ENCODE measurements around the gene ZFC3H1.

The ZFC3H1 gene

DNA sequence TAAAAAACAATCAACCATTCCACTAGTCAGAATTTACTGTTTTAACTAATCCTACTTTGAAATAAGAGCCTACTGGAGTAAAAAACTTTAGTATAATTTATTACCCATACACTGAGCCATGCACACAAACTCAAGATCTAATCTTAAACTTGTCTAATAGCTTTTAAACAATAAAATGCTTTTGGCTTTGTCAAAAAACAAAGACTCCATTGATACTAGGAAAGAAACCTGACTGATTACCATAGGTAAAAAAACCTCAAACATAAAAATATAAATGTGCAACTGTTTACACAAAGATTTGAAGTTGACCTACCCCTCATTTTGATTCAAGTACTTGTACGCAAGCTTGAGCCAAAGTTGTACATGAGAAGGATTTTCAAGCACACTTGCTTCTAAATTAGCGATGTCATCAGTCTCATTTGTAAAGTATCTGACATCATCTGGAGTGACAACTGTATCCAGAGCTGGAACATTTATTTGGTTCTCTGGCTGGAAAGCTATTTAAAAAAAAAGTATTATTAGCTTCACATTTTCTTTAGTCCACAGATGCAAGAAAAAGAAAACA lies 36.1 kb downstream of the ZFC3H1 start:
- DNase-seq: no peak

DNA sequence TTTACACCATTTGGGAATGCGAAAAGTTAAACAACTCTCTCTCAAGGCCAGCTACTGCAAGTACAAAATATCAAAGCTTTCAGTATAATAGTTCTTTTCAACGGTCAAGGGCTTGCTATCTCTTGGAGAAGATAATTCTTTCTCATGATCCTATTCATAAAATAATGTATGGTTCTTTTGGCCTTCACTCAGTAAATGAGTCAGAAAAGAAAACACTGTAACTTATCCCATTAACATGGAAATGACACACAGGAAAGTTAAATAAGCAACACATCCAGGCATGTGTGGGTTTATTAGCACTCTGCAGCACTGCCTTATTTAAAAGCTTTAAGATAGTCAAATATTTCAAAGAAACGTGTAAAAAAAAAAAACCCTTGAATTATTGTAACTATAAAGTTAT lies 36.9 kb downstream of the ZFC3H1 start:
- DNase-seq: no peak

DNA sequence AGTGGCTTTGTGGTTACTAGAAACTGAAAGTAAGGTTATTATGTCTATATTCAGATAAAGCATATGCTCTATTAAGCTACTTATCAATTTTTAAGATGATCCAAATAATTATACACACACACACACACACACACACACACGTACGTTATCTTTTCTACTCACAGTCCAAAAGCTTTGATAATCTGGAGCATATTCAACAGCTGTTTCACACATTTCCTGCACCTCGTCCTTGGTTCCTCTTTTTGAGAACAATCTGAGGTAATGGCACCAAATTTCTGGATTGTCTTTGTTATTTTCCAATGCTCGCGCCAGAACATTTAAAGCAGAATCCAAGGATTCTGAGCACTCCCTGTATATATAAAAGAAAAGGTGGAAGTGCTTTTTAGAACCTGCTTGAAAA lies 37.5 kb downstream of the ZFC3H1 start:
- DNase-seq: no peak

DNA sequence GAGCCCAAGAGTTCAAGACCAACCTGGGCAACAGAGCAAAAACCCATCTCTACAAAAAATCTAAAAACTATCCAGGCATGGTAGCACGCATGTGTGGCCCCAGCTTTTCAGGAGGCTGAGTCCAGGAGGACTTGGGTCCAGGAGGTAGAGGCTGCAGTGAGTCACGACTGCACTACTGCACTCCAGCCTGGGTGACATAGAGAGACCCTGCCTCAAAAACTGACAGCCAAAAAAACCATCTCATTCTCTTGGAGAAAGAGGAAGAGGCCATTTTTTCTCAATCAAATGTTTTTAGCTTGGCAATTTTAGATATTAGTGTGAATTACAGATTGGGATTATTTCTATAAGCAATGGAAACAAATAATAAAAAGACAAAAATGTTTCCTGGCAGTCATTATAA lies 38.2 kb downstream of the ZFC3H1 start:
- no peak for DNase-seq

DNA sequence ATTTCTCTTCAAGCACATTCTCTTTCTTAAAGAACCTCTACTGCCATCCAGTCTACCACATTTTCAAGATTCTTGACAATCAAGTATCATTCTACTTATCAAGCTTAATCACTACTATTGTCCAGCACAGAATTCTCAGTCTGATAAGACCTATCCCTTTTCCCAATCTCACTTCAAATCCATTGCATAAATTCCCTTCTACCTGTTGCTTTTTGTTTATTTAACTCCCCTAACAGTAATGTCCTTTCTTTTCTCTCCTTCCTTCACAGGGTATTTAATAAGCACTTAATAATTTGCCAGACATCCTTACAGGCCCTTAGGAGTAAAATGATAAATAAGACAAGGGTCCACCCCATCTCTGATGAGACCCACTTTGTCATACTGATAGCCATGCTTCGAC lies 41.7 kb downstream of the ZFC3H1 start:
- no peak for DNase-seq

DNA sequence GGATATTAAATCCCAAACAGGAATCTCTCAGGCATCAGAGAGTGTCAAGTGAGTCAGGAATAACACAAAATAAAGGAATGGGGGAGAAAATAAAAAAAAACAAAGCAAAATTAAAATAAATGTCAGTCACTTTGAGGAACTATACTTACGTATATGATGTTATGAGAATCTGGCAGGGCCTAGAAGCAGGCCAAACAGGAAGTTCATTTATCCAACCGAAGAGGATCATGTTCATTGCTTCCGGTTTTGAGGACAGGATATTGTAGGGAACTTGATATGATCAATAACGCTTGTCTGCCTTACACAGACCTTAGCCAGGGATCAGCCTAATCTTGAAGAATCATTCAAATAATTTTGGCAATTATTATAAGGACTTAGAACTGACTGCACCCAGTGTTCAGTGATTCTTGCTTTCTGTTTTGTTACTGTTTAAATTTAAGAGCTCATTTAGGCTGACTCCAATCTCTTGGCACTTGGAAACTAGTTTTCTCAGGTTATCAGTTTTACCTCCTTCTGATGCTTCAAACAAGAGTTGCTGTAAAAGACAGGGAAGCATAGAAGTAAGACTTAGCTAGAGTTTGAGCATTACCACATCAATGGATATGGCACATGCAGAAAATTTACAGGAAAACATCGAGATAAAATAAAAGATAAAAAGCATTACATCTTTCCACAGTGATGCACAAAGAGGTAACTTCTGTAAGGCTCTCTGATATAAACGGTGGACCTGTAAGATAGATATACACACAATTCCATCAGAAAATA lies 53.4 kb downstream of the ZFC3H1 start:
- DNase-seq: no peak

DNA sequence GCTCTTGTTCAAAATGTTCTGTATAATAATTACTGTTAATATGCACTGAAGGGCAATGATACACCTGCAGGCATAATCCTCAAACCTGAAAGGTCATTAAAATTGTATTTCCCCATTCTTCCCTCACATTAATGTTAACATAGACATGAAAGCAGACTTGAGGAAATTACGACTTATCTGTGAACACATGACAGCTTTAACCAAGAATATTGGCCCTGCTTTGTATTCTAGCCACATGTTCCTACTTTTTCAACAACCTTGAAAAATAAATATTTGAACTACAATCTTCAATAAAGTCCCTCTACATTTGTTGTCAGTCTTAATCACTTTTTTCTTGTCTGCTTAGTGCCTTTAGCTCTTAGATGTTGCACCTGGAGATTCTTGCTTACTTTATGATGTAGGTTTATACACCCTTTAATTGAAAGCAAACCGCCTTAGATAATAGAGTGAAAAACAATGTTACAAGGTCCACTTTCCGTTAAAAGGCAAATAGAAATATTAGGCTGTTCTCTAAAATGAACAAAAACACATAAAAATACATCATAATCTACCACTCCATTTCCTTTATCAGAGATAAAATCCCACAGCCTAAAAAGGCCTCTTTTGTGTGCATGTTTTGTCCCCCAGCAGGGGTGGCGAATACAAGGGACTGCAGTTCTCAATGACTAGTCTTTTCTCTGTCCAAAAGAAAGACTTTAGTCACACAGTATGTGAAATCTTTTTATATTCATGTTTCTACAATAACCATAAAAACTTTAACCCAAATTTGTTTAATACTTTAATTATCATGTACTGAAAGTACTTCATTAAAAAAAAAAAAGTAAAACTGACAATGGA lies 55.9 kb downstream of the ZFC3H1 start:
- DNase-seq: no peak

DNA sequence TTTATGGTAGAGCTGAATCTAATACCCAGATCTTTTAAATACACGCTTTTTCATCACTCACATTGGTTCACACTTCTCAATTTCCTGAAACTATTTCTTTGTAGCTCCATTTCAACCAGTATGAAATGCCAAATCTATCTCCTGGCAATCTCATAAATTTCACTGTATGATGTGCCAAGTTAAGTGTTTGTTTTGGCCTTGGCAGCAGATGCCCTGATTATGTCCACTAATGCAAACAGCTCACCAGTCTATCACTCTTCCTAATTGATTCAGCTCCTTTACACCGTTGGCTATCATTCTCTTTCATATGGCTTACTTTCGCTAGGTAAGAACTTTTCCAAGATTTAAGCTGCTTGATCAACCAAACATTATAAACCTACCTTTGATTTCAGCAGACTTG lies 58.6 kb downstream of the ZFC3H1 start:
- DNase-seq: no peak

DNA sequence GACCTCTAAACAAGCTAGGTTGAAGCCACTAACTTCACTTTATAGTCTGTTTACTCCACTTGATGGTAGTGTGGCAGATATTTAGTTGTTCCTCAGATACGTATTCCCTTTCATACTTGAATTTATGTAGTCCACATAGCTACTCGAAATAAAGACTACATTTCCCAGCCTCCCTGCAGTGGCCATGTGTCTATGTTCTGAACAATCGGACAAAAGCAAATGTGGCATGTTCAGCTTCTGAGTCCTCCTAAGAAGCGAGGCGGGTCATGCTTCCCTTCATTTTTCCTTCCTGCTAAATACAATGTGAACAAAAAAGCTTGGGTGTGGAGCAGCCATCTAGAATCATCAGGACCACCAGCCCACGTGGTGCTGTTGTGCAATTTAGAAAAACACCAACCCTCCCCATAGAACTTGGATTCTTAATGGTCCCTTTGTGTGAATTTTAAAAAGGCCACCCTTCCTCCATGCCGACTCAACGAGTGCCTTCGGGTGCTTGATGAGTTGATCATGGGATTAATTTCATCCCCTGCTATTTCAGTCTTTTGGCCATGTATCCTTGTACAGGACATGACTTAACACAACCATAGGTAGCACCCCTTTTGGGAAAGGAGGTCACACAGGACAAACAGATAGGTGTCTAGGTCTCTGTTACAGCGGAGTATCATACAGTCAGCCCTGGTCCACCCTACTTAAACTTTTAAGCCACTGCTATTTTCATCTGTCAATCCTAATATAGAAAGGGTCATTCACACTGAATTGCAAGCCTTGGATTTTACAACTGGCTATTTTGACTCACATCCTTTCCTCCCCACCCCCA lies 60.7 kb downstream of the ZFC3H1 start:
- DNase-seq: no peak

DNA sequence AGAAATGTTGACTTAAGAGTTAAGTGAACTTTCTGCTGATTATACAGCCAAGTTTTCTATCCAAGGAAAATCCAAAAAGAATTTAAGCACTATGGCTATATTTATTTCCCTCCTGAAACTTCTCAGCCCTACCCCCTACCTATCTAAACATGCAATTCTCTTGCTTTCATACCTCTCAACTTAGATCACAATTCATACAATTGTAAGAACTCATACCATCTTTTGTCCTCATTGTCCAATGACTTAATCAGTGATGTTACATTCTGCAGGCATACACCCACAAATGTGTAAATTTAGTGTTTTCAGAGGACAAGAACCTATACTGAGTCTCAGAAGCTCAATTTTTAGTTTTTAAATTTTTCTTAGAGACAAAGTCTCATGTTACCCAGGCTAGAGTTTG lies 62.1 kb downstream of the ZFC3H1 start:
- DNase-seq: no peak

DNA sequence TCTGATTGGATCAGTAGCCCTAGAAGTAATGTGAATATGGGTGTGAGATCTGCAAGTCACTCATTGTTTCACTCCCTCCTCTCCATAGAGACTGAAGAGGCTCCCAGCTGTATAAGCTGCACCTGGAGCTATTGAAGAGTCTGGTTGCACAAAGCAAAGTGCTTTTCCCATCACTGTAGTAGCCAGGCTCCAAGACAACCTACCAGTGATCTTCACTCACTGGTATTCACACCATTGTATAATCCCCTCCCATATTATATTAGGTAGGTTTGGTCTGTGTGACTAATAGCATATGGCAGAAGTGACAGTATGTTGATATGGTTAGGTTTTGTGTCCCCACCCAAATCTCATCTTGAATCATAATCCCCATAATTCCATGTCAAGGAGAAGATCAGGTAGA lies 64.4 kb downstream of the ZFC3H1 start:
- DNase-seq: no peak

DNA sequence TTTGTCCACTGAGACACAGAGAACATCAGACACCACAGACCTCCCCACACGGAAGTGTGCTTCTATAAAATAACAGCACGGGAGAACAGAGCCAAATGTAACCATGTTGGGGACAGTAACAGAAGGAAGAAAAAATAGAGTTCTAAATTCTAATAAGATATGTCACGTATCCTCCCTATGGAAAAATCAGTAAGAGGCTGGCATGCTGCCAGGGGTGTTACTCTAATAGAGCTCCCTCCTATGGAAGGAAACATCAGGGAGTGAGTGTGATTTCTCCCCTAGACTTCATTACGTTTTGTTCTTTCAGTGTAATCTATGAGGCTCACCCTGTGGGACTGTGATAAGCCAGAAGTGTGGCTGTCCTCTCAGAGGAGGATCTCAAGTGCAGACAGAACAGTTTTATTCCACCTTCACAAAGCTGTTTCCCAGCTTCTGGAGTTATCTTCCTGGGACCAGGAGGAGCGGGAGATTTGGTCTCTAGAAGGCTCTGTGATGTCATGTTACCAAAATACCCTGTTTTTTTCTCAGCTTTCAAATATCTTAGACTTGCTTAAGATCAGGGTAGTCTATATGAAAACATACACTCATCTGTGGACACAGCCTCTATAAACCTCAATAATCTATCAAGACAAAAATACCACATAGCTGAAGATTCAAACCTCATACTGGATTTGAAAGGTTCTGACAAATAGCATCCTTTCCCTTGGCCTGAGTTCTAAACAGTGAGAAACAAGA lies 69.3 kb downstream of the ZFC3H1 start:
- peak; percentile 26 for DNase-seq

DNA sequence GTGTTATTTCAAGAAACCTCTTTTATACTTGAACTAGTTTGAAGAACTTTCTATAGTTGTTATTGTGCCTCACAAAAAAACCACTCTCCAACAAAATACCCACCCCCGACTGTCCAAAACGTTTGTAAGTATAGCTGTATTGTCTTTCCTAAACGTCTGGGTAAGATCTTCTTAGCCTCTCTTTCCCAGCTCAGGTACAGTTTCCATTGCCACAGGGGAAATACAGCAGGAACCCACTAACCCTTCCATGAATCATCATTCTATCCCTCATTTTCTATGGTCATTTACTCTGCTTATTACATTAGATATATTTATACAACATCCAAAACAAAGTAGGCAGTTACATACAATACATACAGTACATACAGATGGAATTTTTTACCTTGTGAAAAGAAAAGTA lies 70.8 kb downstream of the ZFC3H1 start:
- DNase-seq: no peak

DNA sequence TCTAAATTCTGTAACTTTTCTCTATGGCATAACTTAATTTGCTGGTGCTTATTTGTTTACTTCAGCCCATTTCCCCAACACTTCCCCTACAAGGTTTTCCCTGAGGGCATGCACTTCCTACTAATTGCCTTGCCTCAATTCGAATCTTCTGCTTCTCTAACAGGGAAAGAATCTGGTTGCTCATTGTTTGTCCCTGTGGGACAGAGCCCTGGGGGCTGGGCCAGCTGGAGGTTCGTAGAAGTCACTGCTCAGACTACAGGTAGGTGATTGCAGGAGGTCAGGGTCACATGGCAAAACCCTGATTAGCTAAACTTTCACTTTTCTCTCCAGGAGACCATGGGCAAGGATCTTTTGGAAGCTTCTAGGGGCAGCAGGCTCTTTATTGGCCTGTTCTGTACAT lies 72.0 kb downstream of the ZFC3H1 start:
- no peak for DNase-seq

DNA sequence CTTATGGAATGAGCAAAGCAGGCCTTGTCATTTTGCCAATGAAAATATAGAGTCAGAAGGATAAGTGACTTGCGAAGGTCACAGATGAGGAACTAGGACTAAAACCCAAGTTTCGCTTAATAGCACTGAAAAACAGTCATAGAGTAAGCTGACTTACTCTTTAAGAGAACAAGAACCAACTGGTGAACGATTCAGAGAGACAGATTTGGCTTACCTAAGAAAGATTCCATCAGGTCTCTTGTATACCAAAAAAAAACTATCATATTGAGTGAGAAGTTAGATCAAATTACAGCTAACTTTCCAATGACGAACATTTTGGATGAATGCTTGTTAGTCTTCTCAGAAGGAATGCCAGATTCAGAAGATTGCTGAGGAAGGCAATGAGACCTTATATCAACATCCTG lies 74.2 kb downstream of the ZFC3H1 start:
- DNase-seq: no peak

DNA sequence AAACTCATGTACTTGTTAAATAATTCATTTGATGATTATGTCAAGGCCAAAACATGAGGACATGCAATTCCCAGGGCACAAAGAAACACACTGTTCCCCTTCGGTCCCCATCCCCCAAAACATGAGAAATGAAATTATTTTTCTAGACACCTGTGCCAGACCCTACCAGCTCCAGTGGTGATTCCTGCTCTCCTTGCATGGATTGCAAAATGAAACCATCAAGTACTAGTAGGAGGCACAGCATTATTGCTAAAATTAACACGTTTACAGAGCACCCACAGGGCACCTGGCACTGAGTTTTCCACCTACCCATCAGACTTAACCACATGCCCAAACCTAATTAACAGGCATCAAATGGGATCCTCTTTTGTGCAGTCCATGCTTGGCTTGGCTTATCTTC lies 76.6 kb downstream of the ZFC3H1 start:
- no peak for DNase-seq

DNA sequence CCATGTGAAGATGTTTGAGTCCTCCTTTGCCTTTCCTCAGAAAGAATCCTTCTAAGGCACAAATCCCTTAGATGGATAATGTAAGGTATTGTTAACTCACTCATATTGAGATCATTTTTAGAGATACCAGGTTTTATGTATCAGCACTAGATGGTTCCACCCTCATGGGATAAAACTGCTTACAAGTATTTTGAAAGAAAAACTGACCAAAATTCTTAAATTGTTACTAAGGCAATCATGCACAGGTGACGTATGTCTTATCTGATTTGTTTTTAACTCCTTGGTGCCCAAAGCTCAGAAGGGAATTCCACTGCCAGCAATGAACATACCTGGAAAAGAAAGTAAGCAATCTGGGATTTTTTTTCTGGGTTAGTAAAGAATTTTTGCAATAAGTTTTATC lies 78.4 kb downstream of the ZFC3H1 start:
- DNase-seq: no peak

DNA sequence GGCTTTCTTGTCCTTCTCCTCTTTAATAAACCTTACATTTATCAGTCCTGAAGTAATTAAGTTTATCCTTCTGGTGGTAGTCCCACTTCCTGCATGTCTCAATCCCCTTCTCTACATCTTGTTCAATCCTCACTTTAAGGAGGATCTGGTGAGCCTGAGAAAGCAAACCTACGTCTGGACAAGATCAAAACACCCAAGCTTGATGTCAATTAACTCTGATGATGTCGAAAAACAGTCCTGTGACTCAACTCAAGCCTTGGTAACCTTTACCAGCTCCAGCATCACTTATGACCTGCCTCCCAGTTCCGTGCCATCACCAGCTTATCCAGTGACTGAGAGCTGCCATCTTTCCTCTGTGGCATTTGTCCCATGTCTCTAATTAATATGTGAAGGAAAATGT lies 79.3 kb downstream of the ZFC3H1 start:
- DNase-seq: no peak

DNA sequence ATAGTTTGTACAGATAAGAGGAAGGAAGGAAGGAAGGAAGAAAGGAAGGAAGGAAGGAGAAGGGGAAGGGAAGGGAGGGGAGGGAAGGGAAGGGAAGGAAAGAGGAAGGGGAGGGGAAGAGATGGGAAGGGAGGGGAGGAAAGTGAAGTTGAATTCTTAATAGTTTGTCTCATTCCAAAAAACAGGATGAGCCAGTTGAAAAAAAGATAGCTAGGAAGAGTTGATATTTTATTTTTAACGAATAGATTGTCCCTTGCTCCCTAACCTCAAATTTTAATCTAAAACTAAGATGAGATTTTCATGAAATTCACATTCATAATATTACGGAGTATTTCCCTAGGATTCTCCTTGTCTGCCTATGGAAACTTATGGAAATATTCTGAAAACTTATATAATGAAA lies 80.7 kb downstream of the ZFC3H1 start:
- no peak for DNase-seq

DNA sequence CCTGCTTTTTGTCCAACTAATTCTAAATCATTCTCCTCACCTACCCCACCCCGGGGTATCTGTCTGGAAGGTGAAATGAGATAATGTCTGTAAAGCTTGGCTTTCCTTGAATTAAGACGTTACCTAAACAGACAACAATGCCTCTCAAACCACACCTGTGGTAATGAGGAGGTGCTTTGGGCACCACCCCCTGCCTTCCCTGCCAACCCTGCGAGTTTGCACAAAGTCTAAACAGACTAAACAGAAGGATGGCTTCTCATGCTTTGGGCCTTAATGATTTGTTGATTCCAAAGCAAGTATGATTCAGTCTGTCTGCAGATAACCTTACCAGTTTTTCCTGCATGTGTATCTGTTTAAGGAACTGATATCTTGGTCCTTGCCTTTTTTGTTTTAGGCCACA lies 82.4 kb downstream of the ZFC3H1 start:
- DNase-seq: no peak

DNA sequence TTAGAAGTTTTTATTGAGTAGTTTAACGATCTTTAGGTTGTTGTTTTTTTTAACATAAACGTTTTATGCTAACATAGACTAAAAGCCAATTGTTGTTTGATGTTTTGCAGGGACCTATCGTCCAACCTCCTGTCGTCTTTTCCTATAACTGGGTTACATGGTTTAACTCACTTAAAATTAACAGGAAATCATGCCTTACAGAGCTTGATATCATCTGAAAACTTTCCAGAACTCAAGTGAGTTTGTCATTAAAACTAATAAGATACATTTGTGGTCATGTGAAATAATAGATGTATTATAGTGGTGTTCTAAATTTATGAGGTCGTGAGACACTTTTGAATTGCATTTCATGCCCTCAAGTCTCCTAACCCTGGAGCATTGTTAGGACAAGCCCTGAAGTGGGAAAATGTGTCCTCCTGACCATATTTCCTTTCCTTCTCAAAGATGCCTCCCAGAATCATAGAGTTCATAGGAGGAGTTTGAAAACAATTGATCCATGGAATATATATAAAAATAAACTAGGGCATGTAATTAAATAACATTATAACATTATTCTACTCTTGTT lies 84.9 kb downstream of the ZFC3H1 start:
- no peak for DNase-seq

DNA sequence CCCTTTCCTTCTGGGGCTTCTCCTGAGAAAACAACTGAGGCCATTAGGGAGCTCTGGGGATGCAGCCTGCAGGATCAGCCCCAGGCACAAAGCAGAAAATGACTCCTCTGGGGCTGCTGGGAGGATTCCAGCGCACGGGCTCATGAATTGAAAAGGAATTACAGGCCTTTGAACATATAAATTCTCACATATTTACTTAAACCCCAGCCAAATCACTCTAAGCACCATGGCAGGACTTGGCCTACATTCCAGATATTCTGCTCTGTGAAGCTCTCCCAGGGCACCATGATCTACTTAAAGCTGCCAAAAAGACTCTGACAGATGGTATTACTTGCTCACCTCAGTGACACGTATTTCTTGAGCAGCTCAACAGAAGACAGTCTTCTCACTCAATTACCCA lies 87.2 kb downstream of the ZFC3H1 start:
- DNase-seq: peak; percentile 40
